ENCODE data around the gene BARX2.

The BARX2 gene

GRCh38 chr11:129368889-129369672 is 6.6 kb upstream of the BARX2 start:
- TF ChIP-seq CTCF (IDR thresholded peaks at IDR 0.05), result no peak

GRCh38 chr11:129370715-129371114 is 4.9 kb upstream of the BARX2 start:
- TF ChIP-seq CTCF (IDR thresholded peaks at IDR 0.05), result no peak

- TF ChIP-seq CTCF (IDR thresholded peaks at IDR 0.05), result no peak
These were observed 2.8 kb upstream of the BARX2 start for GRCh38 chr11:129372609-129373488.

GRCh38 chr11:129373489-129373953 is 2.1 kb upstream of the BARX2 start:
- TF ChIP-seq CTCF (IDR thresholded peaks at IDR 0.05), result no peak

GRCh38 chr11:129374081-129374992 is 1.3 kb upstream of the BARX2 start:
- no peak for TF ChIP-seq CTCF (IDR thresholded peaks at IDR 0.05)

- no peak for TF ChIP-seq CTCF (IDR thresholded peaks at IDR 0.05)
These were observed 476 bp upstream of the BARX2 start for GRCh38 chr11:129374993-129375750.

Measured in LNCAP (cell line).